GM12873 (cell line): ENCODE data around the gene SANBR.

Source experiments
- TF ChIP-seq, protein P1 (sequence below): IDR thresholded peaks from 2 replicates; pipeline ENCODE4 v1.5.1; 2012; ENCODE audit warnings: low read depth, mild to moderate bottlenecking, moderate library complexity, low read length, control low read depth; ENCODE audit not compliant: insufficient read depth; ENCODE audit errors: missing control alignments

The SANBR gene

DNA sequence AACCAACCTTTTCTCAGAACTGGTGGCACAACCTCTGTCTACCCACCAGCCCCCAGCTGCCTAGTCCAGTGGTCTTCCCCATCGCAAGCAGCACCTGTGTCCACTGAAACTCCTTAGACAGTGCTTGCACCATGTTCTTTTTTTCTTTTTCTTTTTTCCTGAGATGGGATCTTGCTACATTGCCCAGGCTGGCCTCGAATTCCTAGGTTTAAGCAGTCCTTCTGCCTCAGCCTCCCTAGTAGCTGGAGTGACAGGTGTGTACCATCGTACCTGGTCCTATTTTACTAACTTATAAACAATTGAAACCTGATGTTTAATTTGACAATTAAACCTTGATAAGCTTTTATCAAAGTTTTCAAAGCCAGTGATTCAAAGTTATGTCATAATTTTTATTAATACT is 30.8 kb downstream of the SANBR start:
- TF ChIP-seq, protein P1, sequence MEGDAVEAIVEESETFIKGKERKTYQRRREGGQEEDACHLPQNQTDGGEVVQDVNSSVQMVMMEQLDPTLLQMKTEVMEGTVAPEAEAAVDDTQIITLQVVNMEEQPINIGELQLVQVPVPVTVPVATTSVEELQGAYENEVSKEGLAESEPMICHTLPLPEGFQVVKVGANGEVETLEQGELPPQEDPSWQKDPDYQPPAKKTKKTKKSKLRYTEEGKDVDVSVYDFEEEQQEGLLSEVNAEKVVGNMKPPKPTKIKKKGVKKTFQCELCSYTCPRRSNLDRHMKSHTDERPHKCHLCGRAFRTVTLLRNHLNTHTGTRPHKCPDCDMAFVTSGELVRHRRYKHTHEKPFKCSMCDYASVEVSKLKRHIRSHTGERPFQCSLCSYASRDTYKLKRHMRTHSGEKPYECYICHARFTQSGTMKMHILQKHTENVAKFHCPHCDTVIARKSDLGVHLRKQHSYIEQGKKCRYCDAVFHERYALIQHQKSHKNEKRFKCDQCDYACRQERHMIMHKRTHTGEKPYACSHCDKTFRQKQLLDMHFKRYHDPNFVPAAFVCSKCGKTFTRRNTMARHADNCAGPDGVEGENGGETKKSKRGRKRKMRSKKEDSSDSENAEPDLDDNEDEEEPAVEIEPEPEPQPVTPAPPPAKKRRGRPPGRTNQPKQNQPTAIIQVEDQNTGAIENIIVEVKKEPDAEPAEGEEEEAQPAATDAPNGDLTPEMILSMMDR = no peak

DNA sequence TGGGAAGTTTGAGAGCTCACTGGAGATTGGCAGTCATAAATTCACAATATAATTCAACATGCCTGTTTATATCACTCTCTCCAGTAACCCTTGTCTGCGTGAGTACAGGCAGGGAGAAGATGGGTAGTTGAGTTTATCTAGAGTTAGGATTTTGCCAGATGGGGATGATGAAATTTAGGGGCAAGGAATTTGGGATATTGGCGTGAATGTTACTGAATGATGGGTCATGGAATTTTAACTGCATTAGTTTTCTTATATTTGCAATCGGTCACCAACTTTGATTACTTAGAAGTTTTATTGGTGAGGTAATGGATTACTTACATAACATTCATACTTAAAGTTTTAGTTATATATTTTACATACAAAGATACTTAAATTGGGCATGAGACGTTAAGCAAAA is 35.1 kb downstream of the SANBR start:
- TF ChIP-seq, protein P1 = no peak

- TF ChIP-seq, protein P1 = no peak
These were observed 43.6 kb downstream of the SANBR start for GRCh38 chr2:61109291-61109690.

DNA sequence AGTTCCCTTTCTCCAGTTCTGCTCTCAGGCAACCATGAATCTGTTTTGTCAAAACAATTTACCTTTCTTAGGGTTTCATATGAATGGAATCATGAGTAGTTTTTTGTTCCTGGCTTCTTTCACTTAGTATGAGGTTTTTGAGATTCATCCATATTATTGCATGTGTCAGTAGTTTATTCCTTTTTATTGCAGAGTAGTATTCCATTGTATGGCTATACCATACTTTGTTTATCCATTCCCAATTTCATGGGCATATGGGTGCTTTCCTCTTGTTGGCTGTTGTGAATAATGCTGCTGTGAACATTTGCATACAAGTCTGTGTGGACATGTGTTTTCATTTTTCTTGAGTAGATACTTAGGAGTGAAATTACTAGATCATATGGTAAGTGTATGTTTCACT is 46.0 kb downstream of the SANBR start:
- TF ChIP-seq, protein P1 = no peak

GRCh38 chr2:61114147-61114546 is 48.5 kb downstream of the SANBR start:
- TF ChIP-seq, protein P1 = no peak
